Measurements from ENCODE around the gene CTDP1.

- TF ChIP-seq TAF1 (IDR thresholded peaks at IDR 0.05; ENCODE audit: borderline replicate concordance, insufficient read depth, low read length) (no peak), POLR2AphosphoS5 (IDR thresholded peaks at IDR 0.05; ENCODE audit: low read depth, low read length) (no peak), FOXP2 (optimal IDR thresholded peaks at IDR 0.05; ENCODE audit: borderline replicate concordance, extremely low read depth, extremely low read length, insufficient read depth) (no peak), REST (IDR thresholded peaks at IDR 0.05; ENCODE audit: insufficient read depth in 1 of 2, low read depth in 2 of 2, low read length in 2 of 2) (no peak), SIN3A (IDR thresholded peaks at IDR 0.05; ENCODE audit: borderline replicate concordance, insufficient read depth, low read length) (no peak)
These were observed 49.1 kb upstream of the CTDP1 start for GRCh38 chr18:79630281-79631095.
